ENCODE measurements around the gene MCC.

DNA sequence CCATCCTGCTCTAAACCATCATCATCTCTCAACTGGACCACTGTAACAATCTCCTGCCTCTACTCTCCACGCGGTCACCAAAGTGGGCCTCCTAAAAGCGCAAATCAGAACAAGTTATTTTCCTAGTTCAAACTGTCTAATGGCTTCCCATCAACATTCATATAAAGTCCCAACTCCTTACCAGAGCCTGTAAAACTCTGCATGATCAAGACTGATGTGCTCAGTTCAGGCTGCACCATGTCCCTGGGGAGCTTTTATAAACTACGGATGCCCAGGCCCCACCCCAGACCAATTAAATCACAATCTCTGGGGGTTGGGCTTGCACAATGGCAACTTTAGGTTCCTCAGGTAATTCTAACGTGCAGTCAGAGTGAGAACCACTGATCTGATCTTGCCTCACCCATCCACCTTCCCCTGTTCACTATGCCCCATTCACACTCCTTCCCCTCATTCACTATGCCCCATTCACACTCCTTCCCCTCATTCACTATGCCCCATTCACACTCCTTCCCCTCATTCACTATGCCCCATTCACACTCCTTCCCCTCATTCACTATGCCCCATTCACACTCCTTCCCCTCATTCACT is 382.5 kb downstream of the MCC start:
- TF ChIP-seq CTCF (IDR thresholded peaks at IDR 0.05) (no peak), POLR2A (IDR thresholded peaks at IDR 0.05) (no peak)

Data from uterus (tissue), 2 donors.